NCI-H82 treated with DMSO at 0.1 percent for 48 hours (cell line): ENCODE measurements around the gene NPPC.
"Not testable (repeated sequence)": the region's sequence is repeated elsewhere in the genome, so short reads cannot be mapped to it uniquely, and the experiment has no call there.

ENCODE experiments used
- DNase-seq: peaks from one replicate; lab custom pipeline; 2025; ENCODE audit not compliant: unreplicated experiment; lab: John Stamatoyannopoulos, UW

The NPPC gene

DNA sequence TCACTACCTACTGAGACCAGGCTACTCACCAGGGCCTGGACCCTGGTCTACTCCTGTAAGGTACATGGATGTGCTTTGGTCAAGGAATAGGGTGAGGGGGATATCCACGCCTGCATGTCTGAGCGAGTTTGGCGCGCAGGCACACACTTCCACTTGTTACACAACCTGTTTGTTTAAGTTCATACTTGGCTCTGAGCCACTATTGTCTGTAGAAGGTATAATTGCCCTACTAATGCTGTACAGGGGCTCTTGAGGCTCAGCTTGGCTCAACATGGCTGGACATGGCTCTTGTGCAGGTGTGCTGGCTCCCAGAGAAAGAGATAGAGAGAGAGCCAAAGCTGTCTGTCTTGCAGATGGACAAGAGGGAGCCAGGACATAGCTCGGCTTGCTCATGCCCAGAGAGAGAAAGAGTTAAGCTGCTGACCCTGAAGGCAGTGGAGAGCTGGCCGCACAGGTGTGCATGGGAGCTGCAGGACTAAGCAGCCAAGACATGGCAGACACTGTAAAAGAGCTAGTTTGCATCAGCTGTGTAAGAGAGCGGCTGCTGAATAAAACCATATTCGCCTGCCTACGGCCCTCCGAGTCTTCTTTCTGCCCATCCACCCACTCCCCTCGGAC, 35.2 kb downstream of the NPPC start:
- no peak for DNase-seq

DNA sequence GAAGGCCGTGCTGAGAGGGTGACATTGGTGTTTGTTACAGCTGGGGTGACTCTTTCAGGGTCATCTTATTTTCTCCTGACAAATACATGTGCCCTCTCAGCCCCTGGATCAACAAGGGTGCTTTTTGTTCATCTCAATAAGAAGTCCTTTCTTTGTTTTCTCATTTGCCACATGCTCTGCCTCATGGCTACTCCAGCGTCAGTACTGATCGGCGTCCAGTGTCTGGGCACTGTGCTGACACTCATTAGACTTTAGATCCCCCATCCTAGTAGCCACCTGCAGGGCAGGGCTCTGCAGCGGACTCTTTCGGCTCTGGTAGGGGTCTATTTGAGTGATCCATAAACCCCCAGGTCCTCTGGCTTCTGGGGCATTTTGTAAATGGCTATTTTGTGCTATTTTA, 38.4 kb downstream of the NPPC start:
- DNase-seq: no peak

DNA sequence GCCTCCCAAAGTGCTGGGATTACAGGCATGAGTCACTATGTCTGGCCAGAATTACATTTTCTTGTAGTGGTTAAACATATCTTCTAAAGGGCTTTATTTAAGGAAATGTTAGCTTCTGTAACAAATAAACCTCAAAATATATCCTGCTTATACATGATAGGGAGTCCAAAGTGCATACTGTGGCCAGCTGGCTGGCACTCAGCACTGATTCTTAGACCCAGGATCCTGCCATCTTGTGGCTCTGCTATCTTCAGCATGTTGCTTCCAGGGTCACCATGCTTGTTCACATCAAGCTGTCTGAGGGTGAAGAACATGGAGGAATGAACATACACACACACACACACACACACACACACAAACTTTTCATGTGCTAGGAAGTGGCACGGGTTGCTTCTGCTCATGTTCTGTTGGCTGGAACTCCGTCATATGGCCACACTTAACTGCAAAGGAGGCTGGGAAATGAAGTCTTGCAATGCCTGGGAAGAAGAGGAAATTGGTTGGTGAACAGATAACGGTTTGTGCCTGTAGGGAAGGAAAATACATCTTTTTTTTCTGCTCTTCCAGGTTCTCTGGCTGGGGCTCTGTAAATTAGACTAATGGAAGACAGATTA, 40.0 kb downstream of the NPPC start:
- DNase-seq: no peak

DNA sequence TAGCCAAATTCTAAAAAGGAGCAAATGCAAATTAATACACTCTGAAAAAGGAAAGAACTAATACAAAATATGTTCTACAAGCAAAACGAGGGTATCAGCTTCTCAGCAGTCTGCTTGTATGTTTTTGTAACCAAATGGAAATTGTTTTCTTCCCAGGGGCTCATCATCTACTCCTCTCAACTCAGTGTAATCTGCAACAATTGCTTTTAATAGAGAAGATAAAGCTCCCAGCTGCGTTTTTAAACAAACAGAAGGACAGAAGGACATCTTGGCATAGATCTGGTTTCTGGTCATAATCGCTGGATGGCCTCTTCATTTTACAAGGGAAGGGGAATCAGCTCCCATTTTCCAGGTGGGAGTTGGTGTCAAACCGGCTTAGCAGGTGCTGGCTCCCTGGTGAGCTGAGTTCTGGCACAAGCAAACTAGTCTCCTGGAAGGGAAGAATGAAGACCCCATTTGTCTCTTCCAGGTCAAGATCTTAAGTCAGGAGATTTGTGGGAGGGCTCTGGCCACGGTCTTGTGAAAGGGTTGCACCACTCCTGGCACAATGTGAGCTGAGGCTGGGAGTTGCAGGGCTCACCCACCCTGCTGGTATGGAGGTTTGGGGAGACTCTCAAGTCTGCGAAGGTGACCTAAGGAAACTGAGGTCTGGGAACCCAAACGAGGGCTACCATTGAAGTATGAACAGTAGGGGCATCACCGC, 41.6 kb downstream of the NPPC start:
- DNase-seq: no peak

DNA sequence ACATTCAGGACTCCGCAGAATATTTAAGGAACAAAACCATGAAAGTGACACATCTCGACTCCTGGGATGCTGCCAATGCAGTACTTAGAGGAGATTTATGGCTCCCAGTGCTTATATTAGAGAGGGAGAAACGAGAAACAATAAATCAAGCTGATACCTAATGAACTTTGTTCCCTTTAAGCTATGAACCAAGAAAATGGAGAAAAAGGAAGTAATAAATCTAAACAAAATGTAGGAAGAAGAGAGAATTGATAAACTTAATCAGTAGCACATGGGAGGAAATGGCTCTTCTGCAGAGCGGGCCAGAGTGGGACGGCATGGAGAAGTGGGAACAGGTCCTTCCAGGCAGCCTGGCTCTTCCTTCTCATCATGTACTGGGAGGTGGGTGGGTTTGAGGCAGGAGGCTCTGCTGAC, 42.7 kb downstream of the NPPC start:
- DNase-seq: no peak

DNA sequence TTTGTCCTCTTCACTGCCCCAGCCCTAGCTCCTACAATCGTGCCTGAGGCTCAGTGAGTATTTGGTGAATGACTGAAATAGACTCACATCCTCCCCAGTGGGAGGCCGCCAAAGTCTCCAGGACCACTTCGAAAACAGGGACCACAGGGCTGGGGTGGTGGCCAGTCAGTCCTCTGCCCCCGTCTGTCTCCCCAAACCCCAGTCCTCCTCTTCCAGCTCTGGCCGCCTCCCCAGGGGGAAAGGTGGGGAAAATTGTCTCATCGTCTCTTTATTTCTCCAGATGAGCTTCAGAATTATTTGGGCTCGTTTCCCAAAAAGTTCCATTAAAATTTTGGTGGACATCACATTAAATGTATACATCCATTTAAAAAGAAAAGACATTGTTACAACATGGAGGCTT, 43.5 kb downstream of the NPPC start:
- no peak for DNase-seq

DNA sequence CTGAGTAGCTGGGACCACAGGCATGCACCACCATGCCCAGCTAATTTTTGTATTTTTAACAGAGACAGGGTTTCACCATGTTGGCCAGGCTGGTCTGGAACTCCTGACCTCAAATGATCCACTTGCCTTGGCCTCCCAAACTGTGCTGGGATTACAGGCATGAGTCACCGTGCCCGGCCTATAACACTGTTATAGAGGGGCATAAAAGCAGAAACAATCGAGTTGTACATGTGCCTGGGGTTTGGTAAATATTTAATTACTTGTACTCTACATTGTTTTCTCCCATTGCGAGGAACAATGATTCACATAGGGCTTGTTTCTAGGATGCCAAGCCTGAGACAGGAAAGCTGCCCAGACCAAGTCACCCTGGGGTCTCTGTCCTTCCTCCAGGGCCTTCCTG, 45.8 kb downstream of the NPPC start:
- not testable (repeated sequence) for DNase-seq

DNA sequence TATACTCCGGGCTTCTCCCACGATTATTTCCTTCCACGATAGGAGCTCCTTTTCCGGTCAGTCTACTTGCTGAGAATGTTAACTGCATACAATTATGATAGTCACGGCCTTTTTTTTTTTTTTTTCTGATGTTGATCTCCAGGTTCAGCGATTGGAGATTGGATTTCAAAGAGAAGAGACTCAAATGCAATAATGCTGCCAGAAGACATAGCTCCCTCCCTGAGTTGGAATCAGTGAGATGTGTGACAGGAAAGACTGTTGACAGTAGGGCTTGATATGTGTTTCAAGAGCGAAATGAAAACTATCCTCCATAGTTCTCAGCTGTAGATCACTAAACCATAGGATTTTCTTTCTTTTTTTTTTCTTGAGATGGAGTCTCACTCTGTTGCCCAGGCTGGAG, 47.0 kb downstream of the NPPC start:
- DNase-seq: no peak

DNA sequence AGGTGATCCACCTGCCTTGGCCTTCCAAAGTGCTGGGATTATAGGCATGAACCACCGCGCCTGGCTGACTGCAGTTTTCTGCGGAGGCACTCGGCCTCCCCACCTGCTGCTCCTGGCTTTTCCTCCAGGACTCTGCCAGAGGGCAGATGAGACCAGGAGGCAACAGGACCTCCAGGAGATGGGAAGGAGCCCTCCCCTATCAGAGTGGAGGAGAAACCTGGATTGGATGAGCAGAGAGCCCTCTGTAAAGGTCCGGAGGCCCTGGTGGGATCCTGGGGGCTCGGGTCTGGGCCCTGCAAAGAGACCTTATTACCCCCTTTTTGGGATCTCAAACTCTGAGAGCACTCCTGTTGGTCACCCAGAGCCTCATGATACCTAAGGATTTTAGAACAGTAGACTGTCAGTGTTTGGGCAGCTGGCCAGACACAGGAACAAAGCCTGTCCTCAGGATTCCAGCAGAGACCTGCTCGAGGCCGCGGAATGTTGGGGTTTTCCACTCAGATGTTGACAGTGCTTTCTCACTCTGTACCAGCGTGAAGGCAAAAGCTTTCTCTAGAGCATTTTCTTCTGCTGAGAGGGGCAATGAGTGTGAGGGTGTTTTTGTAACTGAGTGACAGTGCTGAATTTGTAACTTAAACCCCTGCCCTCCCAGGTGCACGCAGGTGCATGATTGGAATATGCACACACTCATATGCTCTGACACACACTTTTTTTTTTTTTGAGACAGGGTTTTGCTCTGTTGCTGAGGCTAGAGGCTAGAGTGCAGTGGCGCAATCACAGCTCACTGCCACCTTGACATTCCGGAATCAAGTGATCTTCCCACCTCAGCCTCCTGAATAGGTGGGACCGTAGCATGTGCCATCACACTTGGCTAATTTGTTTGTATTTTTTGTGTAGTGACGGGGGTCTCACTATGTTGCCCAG, 48.4 kb downstream of the NPPC start:
- DNase-seq: no peak

DNA sequence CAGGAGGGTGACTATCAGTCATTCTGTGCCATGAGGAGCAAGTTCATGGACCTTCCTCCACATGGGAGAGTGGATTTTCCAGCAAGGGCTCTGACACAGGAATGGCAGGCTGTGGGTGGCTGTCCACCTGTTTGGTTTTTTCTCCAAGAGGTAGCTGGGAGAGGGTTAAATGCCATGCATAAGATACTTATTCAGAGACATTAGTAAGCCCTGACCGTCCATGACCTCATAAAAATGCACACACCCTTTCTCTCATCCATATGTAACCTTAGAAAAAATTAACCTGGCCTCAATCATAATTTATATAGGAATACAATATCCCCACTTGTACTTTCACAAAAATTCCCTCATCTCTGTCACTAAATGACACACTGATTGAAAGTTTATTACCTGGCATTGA, 51.3 kb downstream of the NPPC start:
- no peak for DNase-seq
